Renal cortex interstitium (tissue), 11 donors: ENCODE data around the gene DHRS11. TPM values are rescaled to one million over a fixed set of nuclear protein-coding genes. Genes with fewer than 3 reads are reported as not detected.
"Not testable (repeated sequence)": the region's sequence is repeated elsewhere in the genome, so short reads cannot be mapped to it uniquely, and the experiment has no call there.

Source experiments
- DNase-seq, 11 donors: peaks; one replicate each; pipeline ENCODE4 v3.0.0-alpha.2; 2013; ENCODE audit warnings: low read depth in 9 of 11, low spot score in 4 of 11; ENCODE audit errors: extremely low read depth in 1 of 11
- polyA plus RNA-seq, 3 donors: library from polyadenylated mRNA; unstranded; fragments of 120-200 nt; gene quantifications; one replicate each; pipeline ENCODE4 v1.2.1, GENCODE V29; 2013; ENCODE audit not compliant: insufficient read length in 3 of 3

DHRS11 gene
- polyA plus RNA-seq, 3 donors = 23.5 to 27.5 (median 25.9) TPM

DNA sequence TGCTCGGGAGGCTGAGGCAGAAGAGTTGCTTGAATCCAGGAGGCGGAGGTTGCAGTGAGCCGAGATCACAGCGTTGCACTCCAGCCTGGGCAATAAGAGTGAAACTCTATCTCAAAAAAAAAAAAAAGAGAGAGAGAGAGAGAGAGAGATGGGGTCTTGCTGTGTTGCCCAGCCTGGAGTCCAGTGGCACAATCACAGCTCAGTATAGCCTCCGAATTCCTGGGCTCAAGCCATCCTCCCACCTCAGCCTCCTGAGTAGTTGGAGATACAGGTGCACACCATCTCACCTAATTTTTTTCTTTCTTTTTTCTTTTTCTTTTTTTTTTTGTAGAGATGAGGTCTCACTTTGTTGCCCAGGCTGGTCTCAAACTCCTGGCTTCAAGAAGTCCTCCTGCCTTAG is 13.3 kb downstream of the DHRS11 start:
- DNase-seq = not testable (repeated sequence)

GRCh38 chr17:36608280-36608679 is 16.6 kb downstream of the DHRS11 start:
- DNase-seq = no peak

- peak in 1 of 11 donors; percentile 62 for DNase-seq
These were observed 17.3 kb downstream of the DHRS11 start for GRCh38 chr17:36608794-36609497.

GRCh38 chr17:36609498-36609862 is 17.8 kb downstream of the DHRS11 start:
- DNase-seq = no peak

DNA sequence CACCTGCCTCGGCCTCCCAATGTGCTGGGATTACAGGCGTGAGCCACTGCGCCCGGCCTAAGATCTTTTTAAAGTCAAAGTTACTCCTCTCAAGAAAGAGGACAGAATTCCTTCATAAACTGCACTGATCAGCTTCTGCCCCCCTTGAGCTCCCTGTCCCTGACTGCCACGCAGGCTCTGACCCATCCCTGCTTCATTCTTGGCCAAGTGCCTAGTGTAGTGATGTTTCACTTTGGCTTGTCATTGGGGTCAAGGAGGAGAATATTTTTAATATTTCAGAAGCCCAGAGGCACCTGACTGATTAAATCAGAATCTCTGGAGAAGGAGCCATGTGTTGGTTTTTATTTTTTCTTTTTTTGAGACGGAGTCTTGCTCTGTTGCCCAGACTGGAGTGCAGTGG is 18.8 kb downstream of the DHRS11 start:
- DNase-seq = no peak

DNA sequence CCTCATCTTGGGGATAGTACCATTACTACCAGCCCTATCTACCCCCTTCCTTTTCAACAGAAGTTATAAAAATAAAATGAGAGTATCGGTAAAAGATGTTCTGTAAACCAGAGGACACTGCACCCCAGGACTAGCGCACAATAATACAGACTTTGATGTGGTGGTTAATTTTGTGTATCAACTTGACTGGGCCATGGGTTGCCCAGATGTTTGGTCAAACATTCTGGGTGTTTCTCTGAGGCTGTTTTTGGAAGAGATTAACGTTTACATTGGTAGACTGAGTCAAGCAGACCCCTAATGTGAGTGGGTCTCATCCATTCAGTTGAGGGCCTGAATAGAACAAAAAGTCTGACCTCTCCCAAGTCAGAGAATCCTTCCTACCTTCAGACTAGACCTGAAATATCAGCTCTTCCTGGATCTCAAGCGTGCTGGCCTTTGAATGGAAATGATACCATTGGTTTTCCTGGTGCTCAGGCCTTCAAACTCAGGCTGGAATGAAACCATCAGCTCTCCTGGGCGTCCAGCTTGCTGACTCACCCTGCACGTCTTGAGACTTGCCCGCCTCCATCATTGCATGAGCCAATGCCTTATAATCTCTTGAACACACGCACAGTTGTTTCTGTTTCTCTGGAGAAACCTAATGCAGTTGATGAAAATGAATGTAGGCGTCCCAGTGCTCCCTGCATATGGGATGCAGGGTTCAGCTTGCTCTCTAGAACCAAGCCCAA is 19.8 kb downstream of the DHRS11 start:
- no peak for DNase-seq

- no peak for DNase-seq
These were observed 20.6 kb downstream of the DHRS11 start for GRCh38 chr17:36612323-36612722.

GRCh38 chr17:36613155-36613554 is 21.5 kb downstream of the DHRS11 start:
- DNase-seq = no peak

- no peak for DNase-seq
These were observed 22.4 kb downstream of the DHRS11 start for GRCh38 chr17:36614081-36614480.

DNA sequence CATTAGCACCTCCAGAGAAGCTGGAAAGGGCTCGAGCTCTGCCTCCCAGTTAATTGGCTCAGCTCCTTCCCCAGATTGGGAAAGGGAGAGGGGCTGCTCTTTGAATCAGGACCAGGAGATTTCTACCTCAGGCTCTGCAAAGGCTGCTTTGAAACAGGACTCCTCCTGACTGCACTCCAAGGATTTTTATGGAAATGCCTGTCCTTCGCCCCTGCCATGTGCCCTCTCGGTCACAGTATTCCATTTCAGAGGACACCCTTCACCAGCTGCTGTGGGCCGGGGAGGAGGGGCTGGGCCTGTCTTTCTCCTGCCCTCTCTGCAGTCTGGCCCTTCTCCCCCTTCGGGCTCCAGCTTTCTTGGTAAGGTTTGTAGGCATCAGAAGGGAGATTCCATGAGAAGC is 23.3 kb downstream of the DHRS11 start:
- peak in 1 of 11 donors; percentile 57 for DNase-seq

DNA sequence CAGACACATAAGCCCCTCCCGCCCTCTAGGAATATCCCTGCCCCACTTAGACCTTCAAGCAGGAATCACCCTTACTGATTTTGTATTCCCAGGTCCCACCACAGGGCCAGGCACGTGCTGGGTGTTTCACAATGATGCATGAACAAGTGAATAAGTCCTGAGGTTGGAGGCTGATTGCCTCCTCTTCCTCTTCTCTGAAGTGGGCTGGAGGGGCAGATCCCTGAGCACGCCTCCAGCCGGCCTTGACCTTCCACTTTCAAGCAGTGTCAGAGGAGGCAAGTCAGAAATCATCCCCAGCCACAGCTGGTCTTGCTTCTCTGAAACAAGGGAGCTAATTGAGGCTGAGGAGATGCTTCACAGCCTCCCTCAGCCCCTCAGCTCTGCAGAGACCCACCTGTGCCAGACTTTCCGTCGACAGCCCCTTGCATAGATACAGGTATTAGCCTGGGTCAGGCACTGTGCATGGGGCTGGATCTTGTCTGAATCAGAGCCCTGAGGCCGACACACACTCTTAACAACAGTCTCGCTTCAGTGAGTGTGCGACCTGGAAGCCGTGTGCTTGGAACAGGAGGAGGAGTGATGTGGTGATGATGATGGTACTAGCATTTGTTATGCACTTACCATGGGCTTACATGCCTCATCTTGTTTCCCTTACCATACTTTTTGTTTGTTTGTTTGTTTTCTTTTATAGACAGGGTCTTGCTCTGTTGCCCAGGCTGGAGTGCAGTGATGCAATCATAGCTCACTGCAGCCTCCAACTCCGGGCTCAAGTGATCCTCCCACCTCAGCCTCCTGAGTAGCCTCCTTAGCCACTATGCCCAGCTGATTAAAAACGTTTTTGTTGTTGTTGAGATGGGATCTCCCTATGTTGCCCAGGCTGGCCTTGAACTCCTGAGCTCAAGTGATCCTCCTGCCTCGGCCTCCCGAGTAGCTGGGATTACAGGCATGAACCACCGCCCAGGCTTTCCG is 24.7 kb downstream of the DHRS11 start:
- no peak for DNase-seq

GRCh38 chr17:36617773-36618172 is 26.1 kb downstream of the DHRS11 start:
- no peak for DNase-seq

- DNase-seq = no peak
These were observed 31.6 kb downstream of the DHRS11 start for GRCh38 chr17:36623281-36623680.

DNA sequence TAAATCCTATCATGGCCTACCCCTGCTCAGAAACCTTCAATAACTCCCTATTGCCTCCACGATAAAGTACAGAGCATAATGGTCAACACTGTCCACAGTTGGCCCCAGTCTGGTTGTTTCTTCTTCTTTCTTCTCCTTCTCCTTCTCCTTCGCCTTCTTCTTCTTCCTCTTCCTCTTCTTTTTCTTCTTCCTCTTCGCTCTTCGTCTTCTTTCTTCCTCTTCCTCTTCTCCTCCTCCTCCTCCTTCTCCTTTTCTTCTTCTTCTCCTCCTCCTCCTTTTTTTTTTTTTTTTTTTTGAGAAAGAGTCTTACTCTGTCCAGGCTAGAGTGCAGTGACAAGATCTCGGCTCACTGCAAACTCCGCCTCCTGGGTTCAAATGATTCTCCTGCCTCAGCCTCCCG is 33.5 kb downstream of the DHRS11 start:
- no peak for DNase-seq

GRCh38 chr17:36627101-36627500 is 35.4 kb downstream of the DHRS11 start:
- DNase-seq = no peak

- DNase-seq = no peak
These were observed 36.9 kb downstream of the DHRS11 start for GRCh38 chr17:36628576-36628975.

DNA sequence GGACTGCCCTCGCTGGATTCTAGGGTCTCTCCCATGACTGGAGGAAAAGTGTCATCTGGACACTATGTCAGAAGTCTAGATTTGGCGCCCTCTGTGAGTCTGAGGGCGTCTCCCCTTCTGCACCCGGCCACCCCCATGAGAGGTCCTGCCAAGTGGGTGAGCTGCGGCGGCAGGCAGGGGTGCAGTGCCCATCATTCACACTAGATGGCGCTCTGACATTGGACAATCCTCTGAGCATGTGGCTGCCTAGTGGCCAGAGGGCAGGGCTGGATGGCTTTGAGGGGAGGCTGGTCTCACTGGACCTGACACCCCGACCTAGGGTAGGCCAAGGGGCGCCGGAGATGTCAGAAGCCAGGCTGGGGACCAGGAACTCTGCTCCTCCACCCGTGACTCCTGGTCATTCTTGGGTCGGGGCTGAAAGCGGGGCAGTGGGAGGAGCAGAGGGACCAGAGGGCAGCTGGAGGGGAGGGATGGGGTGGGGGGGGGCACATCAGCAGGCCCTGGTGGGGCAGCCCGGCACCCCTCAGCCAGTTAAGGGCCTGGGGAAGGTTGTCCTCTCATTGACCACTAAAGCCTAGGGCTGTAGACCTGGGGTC is 37.7 kb downstream of the DHRS11 start:
- DNase-seq = peak in 5 of 11 donors; percentile 51 to 64 (median 60)

- DNase-seq = no peak
These were observed 38.4 kb downstream of the DHRS11 start for GRCh38 chr17:36629970-36630502.

DNA sequence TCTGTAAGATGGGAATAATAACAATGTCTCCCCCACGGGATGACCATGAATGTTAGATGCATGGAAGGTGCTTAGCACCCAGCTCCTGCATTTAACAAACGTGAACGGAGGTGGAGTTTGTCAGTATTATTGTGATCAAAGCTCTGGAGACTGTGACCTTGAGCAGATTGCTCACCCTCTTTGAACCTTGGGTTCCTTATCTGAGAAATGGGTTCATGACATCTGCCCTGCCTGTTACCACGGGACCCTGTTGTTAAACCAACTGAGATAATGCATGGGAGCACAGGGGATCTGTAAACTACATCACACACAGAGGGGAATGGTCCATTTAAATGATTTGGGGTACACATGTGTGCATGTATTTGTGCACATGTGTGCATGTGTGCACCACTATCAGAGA is 39.3 kb downstream of the DHRS11 start:
- DNase-seq = no peak
